NCI-H748 treated with DMSO at 0.1 percent for 48 hours (cell line): ENCODE data around the gene B4GALNT4.
"Not testable (repeated sequence)": the region's sequence is repeated elsewhere in the genome, so short reads cannot be mapped to it uniquely, and the experiment has no call there.

Experiments used
- DNase-seq: peaks from one replicate; lab custom pipeline; 2025; lab: John Stamatoyannopoulos, UW

Gene B4GALNT4

GRCh38 chr11:369336-370018, at the start of gene B4GALNT4:
TSS of gene B4GALNT4 (plus strand) at chr11:369499. CDS start at chr11:369804, 305 bp downstream.
- DNase-seq = no peak

GRCh38 chr11:319888-320273, 49.4 kb upstream of the B4GALNT4 start:
- DNase-seq = not testable (repeated sequence)

- no peak for DNase-seq
These were observed 45.1 kb upstream of the B4GALNT4 start for GRCh38 chr11:324156-324555.

DNA sequence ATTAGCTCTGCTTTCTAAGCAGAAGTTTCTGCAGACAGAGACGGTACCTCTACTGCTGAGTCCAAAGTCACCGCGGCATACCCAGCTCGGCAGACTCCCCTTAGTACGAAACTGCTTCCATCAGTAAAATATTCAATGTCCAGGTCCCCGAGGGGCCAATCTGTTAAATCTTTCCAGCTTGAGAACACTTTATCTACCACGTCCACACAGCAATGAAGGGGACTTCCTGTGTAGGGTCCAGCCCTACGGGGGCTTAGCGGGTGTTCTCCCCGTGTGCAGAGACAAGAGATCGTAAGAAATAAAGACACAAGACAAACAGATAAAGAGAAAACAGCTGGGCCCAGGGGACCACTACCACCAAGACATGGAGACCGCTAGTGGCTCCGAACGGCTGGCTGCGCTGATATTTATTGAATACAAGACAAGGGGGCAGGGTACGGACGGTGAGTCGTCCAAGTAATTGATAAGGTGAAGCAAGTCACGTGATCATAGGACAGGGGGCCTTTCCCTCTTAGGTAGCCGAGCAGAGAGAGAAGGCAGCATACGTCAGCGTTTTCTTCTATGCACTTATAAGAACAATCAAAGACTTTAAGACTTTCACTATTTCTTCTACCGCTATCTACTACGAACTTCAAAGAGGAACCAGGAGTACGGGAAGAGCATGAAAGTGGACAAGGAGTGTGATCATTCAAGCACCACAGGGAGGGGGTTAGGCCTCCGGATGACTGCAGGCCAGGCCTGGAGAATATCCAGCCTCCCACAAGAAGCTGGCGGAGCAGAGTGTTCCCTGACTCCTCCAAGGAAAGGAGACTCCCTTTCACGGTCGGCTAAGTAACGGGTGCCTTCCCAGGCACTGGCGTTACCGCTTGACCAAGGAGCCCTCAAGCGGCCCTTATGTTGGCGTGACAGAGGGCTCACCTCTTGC, 44.4 kb upstream of the B4GALNT4 start:
- not testable (repeated sequence) for DNase-seq

DNA sequence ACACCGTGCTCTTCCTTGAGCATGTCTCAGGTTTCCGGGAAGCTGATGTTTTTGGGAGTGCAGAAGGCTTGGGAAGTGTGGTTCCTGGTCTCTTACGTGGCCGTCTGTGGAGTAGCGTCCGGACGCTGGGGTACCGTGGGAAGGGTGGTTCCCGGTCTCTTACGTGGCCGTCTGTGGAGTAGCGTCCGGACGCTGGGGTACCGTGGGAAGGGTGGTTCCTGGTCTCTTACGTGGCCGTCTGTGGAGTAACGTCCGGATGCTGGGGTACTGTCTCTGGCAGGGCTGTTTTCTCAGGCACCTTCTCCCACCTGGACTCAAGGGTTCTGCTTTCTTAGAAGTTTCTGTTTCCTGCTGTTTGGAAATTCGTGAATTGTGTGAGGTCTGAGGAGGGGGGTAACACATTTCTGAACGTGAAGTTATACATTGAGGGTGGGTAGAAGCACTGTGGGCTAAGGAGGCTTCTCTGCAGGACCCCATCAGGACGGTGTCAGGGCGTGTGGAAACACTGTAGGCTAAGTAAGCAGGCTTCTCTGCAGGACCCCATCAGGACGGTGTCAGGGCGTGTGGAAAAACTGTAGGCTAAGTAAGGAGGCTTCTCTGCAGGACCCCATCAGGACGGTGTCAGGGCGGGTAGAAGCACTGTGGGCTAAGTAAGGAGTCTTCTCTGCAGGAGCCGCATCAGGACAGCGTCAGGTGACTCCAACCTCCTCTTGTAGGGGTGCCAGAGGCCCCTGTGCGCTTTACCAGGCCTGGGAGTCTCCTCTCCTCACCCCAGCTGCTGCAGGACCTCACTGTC, 43.3 kb upstream of the B4GALNT4 start:
- DNase-seq = no peak

DNA sequence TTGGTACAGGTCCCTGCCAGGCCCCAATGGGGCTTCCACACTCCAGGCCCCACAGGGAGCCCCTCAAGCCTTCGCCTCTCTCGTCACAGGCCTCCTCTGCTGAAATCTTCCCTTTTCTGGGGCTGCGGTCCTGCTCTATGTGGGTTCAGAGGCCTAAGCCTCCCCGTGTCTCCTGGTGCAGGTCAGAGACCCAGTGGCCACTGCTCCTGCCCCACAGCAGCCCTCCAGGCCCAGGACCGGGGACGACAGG, 42.8 kb upstream of the B4GALNT4 start:
- DNase-seq = no peak

GRCh38 chr11:326842-327580, 42.3 kb upstream of the B4GALNT4 start:
- no peak for DNase-seq

DNA sequence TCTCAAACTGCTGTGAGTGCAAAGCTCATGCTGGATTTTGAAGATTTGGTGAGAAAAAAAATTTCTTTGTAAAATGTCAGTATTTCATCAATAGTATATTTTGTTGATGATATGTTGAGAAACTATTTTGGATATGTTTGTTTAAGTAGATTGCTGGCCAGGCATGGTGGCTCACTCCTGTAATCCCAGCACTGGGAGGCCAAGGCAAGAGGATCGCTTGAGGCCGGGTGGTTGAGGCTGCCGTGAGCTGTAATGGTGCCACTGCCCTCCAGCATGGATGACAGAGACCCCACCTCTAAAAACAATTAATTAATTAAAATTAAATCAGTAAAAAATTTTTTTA, 41.7 kb upstream of the B4GALNT4 start:
- DNase-seq = no peak

GRCh38 chr11:328012-328411, 41.3 kb upstream of the B4GALNT4 start:
- DNase-seq = no peak

DNA sequence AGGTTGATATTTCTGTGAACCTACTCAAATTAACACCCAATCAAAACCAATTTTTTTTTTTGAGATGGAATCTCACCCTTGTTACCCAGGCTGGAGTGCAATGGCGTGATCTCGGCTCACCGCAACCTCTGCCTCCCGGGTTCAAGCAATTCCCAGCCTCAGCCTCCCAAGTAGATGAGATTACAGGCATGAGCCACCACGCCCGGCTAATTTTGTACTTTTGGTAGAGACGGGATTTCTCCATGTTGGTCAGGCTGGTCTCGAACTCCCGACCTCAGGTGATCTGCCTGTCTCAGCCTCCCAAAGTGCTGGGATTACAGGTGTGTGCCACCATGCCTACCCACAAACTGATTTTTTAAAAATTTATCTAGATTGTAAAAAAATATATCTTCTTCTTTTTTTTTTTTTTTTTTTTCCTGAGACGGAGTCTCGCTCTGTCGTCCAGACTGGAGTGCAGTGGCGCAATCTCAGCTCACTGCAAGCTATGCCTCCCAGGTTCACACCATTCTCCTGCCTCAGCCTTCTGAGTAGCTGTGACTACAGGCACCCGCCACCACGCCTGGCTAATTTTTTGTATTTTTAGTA, 40.7 kb upstream of the B4GALNT4 start:
- not testable (repeated sequence) for DNase-seq

DNA sequence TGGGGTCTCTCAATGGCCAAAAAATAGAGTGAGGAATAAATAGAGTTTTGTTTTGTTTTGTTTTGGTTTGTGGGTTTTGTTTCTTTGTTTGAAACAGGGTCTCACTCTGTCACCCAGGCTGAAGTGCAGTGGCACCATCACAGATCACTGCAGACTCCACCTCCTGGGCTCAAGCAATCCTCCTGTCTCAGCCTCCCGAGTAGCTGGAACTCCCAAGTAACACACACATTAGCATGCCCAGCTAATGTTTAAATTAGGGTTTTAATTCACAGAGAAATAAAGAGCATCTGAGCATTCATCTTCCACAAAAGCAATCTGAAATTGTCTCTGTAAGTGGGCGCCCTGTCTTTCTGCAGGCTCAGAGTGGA, 39.4 kb upstream of the B4GALNT4 start:
- no peak for DNase-seq

GRCh38 chr11:330307-330693, 39.0 kb upstream of the B4GALNT4 start:
- DNase-seq = no peak

- DNase-seq = no peak
These were observed 38.5 kb upstream of the B4GALNT4 start for GRCh38 chr11:330694-331357.

DNA sequence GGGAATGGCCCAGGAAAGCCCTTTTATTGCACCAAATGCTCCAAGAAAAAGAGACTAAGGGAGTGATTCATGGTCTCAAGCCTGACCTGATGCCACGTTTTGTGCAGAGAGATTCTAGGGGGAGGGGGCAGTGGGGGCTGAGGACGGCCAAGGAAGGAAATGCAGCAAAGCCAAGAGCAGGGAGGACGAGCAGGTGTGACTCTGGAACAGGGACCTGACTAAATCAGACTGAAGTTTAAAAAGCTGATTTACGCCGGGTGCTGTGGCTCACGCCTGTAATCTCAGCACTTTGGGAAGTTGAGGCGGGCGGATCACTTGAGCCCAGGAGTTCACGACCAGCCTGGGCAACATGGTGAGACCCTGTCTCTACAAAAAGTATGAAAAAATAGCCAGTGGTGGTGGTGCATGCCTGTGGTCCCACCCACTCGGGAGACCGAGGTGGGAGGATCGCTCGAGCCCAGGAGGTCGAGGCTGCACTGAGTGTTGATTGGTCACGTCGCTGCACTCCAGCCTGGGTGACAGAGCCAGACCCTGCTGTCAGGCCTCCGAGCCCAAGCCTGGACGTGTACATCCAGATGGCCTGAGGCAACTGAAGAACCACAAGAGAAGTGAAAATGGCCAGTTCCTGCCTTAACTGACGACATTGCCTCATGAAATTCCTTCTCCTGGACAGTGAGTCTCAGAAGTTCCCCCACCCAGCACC, 37.8 kb upstream of the B4GALNT4 start:
- no peak for DNase-seq

DNA sequence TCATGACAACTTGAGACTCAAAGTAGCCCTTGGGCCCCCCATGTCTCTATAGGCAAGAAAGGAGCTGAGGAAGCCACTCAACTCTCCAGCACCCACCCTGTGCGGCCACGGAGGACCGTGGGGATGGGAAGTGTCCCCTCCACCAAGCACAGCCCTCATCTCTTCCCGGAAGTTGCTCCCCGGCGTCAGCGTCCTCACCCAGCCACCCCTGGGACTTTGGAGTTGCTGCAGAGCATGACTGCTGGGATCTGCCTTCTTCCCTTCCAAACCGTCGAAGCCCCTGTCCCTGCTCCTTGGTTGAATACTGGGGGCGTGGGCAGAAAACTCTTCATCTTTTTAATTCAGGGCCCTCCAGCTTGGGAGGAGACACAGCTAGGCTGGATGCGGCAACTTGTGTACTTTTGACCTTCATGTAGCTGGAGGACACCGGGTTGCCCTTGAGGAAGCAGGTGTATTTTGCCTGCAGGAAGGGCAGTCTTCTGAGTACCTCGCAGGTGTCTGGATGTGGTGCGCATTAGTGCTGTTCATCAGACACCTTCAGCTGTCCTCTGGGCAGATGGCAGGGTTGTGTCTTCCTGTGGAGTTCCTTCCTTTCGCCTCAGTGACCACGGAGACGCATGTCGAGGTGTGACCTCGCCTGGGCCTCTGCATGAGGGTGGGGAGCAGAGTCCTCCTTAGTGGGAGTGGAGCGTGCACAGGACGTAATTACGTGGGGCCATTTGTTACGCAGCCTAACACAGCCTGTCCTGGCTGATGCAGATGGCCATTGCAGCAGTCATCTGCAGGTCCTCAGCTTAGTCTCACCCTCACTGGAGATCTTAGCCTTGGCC, 36.4 kb upstream of the B4GALNT4 start:
- DNase-seq = no peak

- DNase-seq = not testable (repeated sequence)
These were observed 35.6 kb upstream of the B4GALNT4 start for GRCh38 chr11:333616-334263.

DNA sequence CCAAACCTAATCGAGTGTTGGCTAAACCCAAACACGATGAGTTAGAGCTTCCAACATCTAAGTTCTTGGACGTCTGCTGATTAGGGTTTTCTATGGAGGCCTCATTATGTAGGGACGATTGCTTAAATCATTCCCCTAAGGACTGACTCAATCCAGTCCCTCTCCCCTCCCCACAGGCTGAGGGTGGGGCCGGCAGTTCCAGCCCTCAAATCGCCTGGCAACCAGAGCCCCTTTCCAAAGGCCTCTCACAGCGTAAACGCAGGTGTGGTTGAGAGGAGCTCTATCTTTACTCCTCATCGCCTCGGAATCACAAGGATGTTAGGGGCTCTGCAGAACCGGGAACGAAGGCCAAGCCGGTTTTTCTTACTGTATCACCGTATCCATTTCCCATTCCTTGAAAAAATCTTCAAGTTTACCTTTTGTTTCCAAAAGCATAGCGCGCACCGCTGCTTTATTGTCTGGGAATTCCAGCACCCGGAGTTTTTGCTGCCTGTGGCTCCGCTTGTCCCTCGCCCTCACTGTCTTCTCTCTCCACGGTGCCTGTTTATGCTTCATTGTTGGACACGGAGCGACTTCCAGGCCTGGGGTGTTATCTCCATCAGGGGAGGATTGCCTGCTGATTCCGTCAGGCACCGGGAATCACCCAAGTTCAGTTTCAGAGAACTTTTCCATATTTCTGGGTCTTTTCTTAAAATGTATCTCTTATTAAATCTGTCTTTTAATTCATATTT, 34.9 kb upstream of the B4GALNT4 start:
- DNase-seq = no peak
